NCI-H2196 treated with DMSO at 0.1 percent for 48 hours (cell line): ENCODE data around the gene TAS2R41.

Source experiments
- DNase-seq: peaks from one replicate; lab custom pipeline; 2025; ENCODE audit not compliant: unreplicated experiment; lab: John Stamatoyannopoulos, UW

The TAS2R41 gene

GRCh38 chr7:143477501-143478150, at the start of gene TAS2R41:
Gene TAS2R41, plus strand, starts transcription at chr7:143477873. Its CDS starts 0 bp downstream, at chr7:143477873.
- DNase-seq, result no peak

- DNase-seq, result no peak
These were observed 47.6 kb upstream of the TAS2R41 start for GRCh38 chr7:143429770-143430698.

- no peak for DNase-seq
These were observed 46.6 kb upstream of the TAS2R41 start for GRCh38 chr7:143431109-143431508.

DNA sequence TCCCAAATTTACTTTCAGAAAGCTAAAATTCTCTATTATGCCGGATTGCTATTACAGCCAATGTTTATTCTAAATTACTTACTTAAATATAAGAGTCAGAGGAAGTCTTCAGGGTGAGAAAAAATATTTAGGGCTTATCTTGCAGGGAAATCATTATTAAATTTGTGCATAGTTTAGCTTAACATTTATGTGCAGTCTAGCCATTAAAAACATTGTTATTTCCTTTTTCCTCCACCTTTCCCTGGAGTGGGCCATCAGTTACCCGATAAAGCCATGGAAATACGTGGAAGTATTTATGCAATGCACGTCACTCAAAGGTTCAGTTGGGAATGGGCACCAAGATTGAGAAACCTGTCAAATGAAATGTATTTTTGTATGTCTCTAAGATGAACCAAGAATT, 43.9 kb upstream of the TAS2R41 start:
- DNase-seq, result no peak

- DNase-seq, result no peak
These were observed 43.0 kb upstream of the TAS2R41 start for GRCh38 chr7:143434660-143435059.

DNA sequence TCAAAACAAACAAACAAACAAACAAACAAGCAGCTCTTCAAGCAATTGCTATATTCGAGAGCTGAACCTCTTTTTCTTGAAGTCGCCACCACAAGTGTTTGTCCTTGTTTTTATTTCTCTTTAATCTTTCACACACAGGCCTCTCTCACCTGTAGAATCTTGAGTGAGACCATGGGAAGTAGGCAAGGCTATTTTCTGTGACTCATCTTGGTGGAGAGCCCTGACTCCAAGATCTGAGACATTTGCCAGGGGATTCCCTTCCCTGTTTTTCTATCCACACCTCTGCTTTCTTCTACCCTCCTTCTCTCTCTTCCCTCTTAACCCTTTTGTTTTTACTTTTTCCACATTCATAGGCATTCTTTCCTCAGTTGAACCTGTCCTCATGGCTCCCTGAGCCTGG, 42.4 kb upstream of the TAS2R41 start:
- no peak for DNase-seq

- DNase-seq, result no peak
These were observed 41.2 kb upstream of the TAS2R41 start for GRCh38 chr7:143436325-143436946.

DNA sequence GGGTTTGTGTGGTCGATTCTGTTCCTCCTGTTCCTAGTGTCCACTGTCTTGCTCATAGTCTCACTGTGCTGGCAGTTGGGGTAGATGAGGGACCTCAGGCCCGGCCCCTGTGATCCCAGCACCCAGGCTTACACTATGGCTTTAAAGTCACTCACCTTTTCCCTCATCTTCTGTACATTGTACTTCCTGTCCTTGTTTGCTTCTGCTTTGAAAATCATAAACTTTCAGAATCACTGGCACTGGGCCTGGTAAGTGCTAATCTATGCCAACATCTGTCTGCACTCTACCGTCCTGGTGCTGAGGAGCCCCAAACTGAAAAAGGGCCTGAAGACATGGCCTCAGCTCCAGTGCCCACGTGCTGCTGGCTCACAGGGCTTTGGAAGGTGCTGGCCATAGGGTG, 40.1 kb upstream of the TAS2R41 start:
- DNase-seq, result no peak

DNA sequence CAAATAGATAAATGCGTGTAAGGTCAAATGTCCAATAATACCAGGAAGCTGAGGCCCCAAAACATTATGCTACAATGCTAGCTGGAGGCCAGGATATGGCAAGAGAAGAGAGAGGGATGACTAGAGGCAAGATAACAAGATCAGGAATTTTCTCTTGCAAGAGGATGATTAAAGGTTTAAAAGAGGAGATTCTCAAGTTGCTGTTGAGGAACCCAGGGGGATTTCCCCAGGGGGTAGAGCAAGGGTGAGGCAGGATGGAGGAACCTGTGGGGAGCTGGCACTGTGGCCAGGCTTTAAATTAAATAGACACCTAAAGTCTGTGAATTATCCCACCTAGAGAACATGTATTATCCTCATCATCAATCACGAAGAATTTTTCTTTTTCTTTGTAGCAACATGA, 37.8 kb upstream of the TAS2R41 start:
- no peak for DNase-seq

DNA sequence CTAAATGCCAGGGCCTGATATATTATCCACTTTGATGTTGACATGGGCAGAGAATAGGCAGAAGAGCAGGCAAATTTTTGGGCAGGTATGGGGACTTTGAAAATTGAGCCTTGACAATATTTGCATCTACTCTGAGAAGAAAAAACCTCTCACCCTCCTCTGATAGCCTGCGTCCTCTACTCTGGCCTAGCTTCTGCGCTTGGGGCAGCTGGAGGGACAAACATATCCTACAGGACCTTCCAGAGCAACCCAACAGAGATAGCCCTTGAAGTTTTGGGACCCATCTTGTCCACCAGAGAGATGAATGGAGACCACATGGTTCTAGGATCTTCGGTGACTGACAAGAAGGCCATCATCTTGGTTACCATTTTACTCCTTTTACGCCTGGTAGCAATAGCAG, 34.5 kb upstream of the TAS2R41 start, which contains the start of gene TAS2R60:
TAS2R60 (plus strand) TSS at position 301 of the 400 bp plus-strand sequence; CDS start at position 301, 0 bp downstream.
- no peak for DNase-seq

DNA sequence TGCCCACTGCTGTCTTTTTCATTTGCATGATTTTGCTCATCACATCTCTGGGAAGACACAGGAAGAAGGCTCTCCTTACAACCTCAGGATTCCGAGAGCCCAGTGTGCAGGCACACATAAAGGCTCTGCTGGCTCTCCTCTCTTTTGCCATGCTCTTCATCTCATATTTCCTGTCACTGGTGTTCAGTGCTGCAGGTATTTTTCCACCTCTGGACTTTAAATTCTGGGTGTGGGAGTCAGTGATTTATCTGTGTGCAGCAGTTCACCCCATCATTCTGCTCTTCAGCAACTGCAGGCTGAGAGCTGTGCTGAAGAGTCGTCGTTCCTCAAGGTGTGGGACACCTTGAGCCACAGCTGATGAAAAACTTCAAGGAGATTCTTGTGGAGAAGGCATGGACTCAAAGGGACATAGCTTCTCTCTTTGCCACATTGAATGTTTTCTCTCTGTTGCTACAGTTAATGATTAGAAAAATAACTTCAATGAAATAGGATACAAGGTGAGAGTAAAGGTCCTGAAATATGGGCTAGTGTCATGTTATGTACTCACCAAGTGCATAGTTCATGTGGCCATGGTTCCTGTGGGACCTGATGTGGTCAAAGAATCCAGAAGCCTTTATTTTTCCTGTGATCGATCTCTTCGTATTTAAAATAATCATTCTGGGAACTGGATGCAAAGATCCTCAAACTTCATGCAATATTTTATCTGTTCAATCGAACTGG, 33.5 kb upstream of the TAS2R41 start:
- DNase-seq, result no peak

GRCh38 chr7:143444785-143445184, 32.9 kb upstream of the TAS2R41 start:
- DNase-seq, result no peak

DNA sequence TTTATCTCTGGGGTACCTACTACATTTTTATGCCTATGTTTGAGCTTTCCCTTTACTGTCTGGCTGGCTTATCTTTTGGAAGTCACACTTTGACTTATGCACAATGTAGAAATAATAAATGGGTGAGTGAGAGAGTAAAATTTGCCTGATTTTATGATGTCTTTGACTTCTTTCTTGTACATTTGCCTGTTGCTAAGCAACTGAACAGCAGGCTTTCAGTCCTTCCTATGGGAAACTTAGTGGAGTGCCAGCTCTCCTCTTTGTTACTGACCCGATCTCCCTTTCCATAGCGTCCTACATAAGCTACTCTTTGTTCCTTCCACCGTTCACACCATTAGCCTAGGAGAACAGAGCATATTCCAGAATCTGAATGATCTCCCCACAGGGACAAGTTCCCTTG, 30.2 kb upstream of the TAS2R41 start:
- DNase-seq, result no peak

DNA sequence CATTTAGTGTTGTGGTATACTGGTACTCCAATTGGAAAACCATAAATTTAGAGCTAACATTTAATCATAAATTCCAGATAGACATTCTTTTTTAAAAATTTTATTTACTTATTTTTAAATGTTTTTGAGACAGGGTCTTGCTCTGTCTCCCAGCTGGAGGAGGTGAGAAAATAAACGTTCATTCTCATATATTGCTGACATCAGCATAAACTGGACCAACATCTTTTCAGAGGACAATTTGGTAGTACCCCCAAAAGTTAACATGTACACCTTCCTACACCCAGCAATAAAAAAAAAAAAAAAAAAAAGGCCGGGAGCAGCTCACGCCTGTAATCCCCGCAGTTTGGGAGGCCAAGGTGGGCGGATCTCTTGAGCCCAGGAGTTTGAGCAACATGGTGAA, 29.2 kb upstream of the TAS2R41 start:
- no peak for DNase-seq

GRCh38 chr7:143449793-143450192, 27.9 kb upstream of the TAS2R41 start:
- no peak for DNase-seq

DNA sequence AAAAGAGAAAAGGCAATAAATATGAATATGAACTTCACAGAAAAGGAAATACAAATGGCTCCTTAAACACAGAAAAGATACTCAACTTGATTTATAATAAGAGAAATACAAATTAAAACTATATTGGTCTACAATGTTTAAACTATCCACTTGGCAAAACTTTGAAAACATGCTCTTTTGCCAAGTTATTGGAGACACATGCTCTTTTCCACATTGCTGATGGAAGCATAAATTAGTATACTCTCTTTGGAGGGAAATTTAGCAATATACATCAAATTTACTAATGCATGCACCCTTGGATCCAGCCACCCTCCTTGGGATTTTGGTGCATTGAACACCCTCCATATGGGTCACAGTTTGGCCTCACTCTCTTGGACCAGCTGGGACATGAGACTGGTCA, 26.6 kb upstream of the TAS2R41 start:
- DNase-seq, result no peak

GRCh38 chr7:143451746-143452145, 25.9 kb upstream of the TAS2R41 start:
- DNase-seq, result no peak

- no peak for DNase-seq
These were observed 25.2 kb upstream of the TAS2R41 start for GRCh38 chr7:143452495-143452894.

GRCh38 chr7:143454091-143454680, 23.5 kb upstream of the TAS2R41 start:
- DNase-seq, result no peak

GRCh38 chr7:143455491-143455890, 22.2 kb upstream of the TAS2R41 start:
- DNase-seq, result no peak

DNA sequence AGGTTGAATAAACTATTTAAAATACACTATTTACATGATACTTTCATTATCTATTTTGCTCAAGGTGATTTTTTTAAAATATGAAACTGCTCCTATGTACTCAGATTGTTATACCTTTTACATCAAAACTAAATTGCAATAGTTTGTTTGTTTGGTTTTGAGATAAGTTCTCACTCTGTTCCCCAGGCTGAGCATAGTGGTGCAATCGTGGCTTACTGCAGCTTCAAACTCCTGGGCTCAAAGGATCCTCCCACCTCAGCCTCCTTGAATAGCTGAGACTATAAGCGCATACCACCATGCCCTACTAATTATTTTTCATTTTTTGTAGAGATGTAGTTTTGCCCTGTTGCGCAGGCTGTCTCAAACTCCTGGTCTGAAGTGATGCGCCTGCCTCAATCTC, 21.7 kb upstream of the TAS2R41 start:
- no peak for DNase-seq
